Smooth muscle cell of the pulmonary artery (primary cell): Measurements from ENCODE around the gene TBX18. TPM values are rescaled to one million over a fixed set of nuclear protein-coding genes. Genes with fewer than 3 reads are reported as not detected.

Experiments used
- total RNA-seq: library from RNA; depleted of rRNA; stranded (reverse); fragments of >200 nt; gene quantifications from 2 replicates; pipeline ENCODE4 v1.2.3, GENCODE V29; 2014

Gene TBX18
- total RNA-seq = 7.8 and 45.0 TPM in 2 replicates

GRCh38 chr6:84764332-84765049, at the start of gene TBX18:
Gene TBX18 (minus strand): TSS chr6:84764598. CDS start chr6:84764181, 417 bp downstream.

